ENCODE data around the gene GSDMA. TPM values are rescaled to one million over a fixed set of nuclear protein-coding genes. Genes with fewer than 3 reads are reported as not detected.
A peak's percentile ranks its signal among the peaks of the same experiment; 100 is the strongest.

GSDMA gene, protein sequence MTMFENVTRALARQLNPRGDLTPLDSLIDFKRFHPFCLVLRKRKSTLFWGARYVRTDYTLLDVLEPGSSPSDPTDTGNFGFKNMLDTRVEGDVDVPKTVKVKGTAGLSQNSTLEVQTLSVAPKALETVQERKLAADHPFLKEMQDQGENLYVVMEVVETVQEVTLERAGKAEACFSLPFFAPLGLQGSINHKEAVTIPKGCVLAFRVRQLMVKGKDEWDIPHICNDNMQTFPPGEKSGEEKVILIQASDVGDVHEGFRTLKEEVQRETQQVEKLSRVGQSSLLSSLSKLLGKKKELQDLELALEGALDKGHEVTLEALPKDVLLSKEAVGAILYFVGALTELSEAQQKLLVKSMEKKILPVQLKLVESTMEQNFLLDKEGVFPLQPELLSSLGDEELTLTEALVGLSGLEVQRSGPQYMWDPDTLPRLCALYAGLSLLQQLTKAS
- not detected for total RNA-seq

GRCh38 chr17:39962642-39963220 is at the start of gene GSDMA:
Gene GSDMA, plus strand, starts transcription at chr17:39963004. Its CDS starts 2,684 bp downstream, at chr17:39965688.
- no peak for DNase-seq

DNA sequence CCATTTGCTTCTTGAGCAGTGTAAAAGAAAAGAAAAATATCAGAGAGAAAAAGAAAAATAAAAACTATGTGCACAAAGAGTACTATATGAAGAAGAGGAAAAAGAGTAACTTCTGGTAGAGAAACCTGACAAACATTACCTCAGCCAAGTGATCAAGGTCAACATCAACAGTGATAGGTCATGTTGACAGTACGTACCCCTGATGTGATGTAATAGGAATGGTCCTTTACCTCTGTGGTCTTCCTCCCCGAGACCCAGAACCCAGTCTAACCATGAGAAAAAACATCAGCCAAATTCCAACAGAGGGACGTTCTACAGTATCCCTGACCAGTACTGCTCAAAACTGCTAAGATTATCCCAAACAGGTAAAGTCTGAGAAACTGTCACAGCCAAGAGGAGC is 48.8 kb upstream of the GSDMA start:
- DNase-seq = no peak

DNA sequence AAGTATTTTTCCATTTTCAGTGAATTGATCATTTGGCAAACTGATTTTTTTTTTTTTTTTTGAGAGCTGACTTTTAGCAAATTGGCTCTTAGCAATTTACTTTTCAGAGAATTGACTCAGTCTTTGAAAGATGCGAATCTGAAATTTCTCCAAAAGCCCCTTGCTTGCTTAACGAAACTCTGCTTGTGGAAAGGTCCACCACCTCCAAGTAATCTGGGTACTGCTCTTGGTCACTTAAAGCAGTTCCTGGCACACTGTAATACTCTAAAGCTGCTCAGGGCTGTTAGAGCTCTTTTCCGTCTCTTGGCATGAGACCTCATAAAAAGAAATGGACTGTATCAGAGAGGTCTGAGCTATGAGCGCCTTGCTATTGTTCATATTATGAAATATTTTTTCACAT is 47.2 kb upstream of the GSDMA start:
- DNase-seq = no peak

DNA sequence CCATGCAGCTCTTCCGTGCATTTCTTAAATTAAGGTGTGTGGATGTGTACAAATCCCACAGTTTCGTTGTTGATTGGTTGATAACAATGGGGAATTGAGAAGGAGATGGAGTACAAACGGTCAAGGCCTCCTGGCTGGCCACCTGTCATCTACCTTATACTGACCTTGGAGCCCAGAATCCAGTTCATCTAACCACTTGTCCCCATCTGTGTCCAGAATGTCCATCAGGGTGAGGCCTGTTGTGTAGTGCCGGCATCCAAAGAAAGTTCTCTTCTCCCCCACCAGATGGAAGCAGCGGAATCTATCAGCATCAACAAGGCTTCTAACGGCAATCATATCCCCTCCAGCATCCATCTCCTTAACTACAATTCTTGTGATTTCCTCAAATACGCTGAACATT is 45.9 kb upstream of the GSDMA start:
- DNase-seq = no peak

GRCh38 chr17:39919087-39919683 is 43.6 kb upstream of the GSDMA start:
- DNase-seq = no peak

- no peak for DNase-seq
Measured at GRCh38 chr17:39920218-39921210, 42.3 kb upstream of the GSDMA start.

GRCh38 chr17:39921323-39921722 is 41.5 kb upstream of the GSDMA start:
- no peak for DNase-seq

DNA sequence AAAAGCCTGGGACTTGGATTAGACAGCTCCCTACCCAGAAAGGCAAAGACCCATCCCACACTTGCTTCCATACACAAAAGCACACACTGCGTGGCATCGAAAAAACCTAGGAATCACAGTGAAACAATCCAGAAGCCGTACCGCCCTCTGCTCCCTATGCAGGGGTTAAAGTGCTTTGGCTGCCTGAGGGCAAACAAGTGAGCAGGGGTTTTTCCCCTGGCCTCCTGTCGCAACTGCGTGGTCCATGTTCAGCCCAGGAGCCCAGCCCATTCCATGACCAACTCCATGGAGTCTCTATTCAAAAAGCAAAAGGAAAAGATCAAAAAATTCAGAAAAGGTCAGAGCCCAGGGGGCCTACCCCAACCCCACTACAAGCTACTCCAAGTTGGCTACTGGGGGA is 40.8 kb upstream of the GSDMA start:
- DNase-seq = no peak

DNA sequence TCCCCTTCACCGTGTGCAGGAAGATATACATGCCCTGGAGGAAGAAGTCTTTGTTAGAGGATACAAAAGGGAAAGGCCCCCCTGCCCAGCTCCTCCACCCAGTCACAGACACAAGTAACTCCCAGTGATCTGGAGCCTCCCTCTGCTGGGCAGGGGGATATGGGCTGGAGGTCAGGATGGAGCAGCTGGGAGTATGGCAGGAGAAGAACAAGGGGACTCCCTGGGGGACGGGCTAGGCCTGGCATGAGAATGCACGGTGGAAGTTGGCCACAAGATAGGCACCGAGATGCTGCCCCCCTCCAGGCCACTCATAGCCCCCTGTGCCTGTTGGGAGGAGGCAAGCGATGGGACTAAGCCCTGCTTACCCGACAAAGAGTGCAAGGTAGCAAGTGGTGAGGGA is 39.6 kb upstream of the GSDMA start:
- no peak for DNase-seq

- DNase-seq = no peak
Measured at GRCh38 chr17:39923836-39924690, 38.7 kb upstream of the GSDMA start.

DNA sequence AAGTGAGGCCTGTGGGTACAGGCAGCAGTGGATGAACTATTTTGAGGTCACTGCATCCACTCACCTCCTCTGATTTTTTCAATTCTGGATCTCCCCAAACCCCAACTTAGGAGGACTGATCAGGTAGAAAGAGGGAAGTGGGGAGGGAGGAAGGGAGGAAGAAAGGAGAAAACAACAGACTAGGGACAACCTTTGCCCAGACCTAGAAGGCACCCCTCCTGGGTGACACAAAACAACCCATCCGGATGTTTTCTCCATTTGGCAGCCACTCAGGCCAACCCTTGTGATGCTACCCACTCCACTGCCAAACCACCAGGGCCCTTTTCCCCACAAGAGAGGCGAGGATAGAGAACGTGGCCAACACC is 38.1 kb upstream of the GSDMA start:
- DNase-seq = no peak

DNA sequence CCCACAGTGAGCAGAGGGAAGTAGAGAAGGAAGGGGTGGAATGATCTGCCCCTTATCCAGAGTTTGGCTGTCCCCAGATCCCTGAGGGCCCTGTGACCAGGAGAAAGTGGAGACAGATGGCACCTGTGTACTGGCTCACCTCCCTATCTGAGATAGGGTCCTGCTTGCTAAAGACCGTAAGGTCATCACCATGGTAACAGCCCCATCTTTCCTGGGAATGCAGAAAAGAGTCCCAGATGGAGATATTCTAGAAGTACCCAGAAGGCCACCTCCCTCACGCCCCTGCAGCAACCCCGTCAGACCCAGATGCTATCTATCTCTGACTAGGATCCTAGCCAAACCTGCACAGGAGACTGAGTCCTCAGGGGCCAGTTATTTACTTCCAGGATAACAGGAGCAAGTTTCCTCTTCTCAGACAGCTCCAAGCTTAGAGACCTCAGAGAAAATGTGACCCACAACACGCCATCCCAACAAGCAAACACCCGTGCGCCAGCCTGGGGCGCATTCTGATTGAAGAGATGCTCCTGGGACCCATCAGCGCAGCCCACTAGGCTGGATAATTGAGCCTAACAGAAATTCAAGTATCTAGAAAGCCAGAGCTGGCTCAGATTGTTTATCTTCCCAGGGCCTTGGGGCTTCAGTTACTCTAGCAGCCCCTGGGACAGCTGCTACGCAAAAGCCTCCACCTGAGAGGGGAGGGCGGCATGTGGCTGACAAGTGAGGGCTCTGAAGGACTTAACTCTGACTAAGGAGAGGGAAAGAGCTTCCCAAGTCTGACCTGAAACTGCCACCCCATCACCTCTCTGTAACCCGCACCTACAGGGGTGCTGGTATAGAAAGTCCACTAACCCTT is 37.3 kb upstream of the GSDMA start:
- DNase-seq = no peak

GRCh38 chr17:39926135-39926587 is 36.6 kb upstream of the GSDMA start:
- no peak for DNase-seq

DNA sequence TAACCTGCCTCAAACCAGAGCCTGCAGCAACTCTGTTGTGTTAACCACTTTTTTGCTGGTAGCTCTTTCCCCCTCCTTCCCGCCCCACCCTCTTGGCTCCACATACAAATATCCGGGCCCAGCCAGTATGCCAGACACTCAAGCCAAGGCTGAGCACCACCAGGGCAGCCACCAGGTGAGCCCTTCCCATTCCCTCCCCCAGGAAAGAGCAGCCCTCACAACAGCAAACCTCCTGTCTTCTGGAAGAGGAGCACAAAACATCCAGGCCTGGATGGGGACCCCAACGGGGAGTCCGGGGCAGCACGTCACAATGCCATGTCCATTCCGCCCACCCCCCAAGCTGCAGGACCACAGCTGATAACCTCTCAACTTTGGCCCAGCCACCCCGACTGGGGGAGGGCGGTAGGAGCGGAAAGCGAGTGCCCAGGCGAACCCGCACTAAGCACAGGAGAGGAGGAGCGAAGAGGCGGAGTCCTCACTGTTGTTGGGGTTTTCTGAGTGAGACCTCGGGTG is 36.2 kb upstream of the GSDMA start:
- DNase-seq = peak; percentile 21

DNA sequence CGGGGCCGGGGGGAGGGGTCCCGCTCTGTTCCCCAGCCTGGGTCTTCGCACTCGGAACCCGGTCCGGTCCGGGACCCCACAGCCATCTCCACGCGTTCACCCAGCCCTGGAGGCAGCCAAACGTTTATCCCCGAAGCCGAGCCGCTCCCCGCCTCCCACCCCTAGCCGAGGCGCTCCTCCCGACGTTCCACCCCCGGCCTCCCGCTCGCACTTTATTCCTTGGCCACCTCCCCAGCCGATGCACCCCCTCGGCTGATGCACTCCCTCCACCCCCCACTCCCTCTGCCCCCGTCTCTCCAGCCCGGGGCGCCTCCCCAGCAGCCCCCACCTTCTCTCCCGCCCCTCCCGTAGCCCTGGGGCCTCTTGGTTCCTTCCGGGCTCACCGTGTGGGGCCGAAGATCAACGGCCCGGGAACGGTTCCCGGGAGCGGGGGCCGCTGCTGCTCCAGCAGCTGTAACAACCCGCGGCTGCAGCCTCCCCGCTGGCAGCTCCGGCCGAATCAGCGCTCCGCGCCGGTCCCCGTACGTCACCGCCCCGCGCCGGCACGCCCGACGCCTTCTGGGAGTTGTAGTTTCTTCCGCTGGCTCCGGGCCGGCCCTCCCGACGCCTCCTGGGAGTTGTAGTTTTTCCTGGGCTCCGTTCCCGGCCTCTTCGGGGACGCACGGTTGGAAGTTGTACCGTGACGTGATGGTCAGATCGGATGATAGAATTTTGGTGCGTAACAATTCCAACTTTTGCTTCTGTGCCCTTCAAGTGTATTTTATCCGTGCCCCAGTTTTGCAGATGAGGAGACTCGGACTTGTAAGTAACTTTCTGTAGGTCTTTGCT is 35.5 kb upstream of the GSDMA start, which contains the start of the genes LRRC3C and ORMDL3:
TSS of gene LRRC3C (plus strand) at position 632 of the 828 bp plus-strand sequence. CDS start 13,792 bp downstream, outside the sequence.
TSS of gene ORMDL3 (minus strand) at position 501 of the 828 bp plus-strand sequence. CDS start 3,398 bp downstream, outside the sequence.
- DNase-seq = peak; percentile 97

DNA sequence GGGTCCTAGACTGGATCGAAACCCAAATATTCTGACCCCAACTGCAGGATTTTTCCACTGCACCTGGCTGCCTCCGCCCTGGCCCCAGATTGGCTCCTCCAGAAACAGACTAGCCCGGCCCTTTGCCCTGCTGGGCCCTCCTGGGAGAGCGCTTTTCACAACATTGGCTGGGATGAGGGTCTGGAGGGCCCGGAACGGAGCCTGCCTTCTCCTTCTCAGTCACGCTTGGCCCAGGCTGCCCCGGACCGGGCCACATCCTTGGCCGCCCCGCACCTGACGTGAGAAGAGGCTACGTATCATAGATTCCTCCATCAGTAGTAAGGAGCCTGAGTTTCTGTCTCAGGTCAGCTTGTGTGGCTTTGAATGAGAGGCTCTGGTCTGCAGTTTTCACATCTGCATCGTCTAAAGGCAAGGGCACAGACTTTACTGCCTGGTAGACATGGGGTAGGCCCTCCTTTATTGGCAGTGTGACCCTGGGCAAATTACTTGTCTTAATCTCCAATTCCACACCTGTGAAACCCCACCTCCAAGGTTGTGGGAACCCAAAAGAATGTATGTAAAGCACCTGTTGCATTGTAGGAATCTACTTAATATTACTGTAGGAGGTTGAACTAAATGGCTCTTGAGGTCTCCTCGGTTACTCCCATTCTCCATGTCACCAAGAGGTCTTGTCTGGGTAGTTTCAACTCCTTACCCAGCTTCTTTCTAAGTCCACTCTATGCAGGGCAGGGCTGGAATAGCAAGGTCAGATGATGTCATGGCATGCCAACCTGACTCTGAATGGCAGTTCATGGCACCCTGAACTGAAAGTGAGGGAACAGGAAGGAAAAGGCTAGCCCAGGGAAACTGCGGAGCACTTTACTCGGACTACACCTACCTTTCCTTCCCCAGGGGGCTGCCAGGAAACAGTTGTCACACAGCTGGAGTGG is 34.6 kb upstream of the GSDMA start:
- no peak for DNase-seq

- no peak for DNase-seq
Measured at GRCh38 chr17:39928858-39929645, 33.8 kb upstream of the GSDMA start.

All from tongue (tissue), 2 donors.